GM19023 (cell line): ENCODE results near the gene LRRK2.

Experiments
- ATAC-seq: cut with Tn5 transposase; IDR thresholded peaks from one replicate; pipeline ENCODE4 v1.9.1; 2021; ENCODE audit warnings: mild to moderate bottlenecking, moderate library complexity; ENCODE audit not compliant: unreplicated experiment

The LRRK2 gene

GRCh38 chr12:40312196-40312595 is 87.4 kb downstream of the LRRK2 start:
- ATAC-seq = no peak

GRCh38 chr12:40312982-40313576 is 88.3 kb downstream of the LRRK2 start:
- ATAC-seq = no peak

GRCh38 chr12:40313928-40314327 is 89.1 kb downstream of the LRRK2 start:
- ATAC-seq = peak; percentile 84

GRCh38 chr12:40314927-40315326 is 90.1 kb downstream of the LRRK2 start:
- no peak for ATAC-seq

- ATAC-seq = no peak
Observed at GRCh38 chr12:40315375-40315774, 90.6 kb downstream of the LRRK2 start.

- no peak for ATAC-seq
Observed at GRCh38 chr12:40324261-40324660, 99.5 kb downstream of the LRRK2 start.

GRCh38 chr12:40325349-40325960 is 100.7 kb downstream of the LRRK2 start:
- ATAC-seq = no peak

- no peak for ATAC-seq
Observed at GRCh38 chr12:40327535-40327934, 102.7 kb downstream of the LRRK2 start.

GRCh38 chr12:40330180-40330579 is 105.4 kb downstream of the LRRK2 start:
- ATAC-seq = no peak

GRCh38 chr12:40331886-40332285 is 107.1 kb downstream of the LRRK2 start:
- no peak for ATAC-seq

- ATAC-seq = no peak
Observed at GRCh38 chr12:40335991-40336390, 111.2 kb downstream of the LRRK2 start.

GRCh38 chr12:40336573-40337199 is 111.9 kb downstream of the LRRK2 start:
- no peak for ATAC-seq

- no peak for ATAC-seq
Observed at GRCh38 chr12:40338071-40338470, 113.3 kb downstream of the LRRK2 start.

- no peak for ATAC-seq
Observed at GRCh38 chr12:40338621-40339020, 113.8 kb downstream of the LRRK2 start.

- no peak for ATAC-seq
Observed at GRCh38 chr12:40342010-40342409, 117.2 kb downstream of the LRRK2 start.

- no peak for ATAC-seq
Observed at GRCh38 chr12:40343124-40343523, 118.3 kb downstream of the LRRK2 start.

- ATAC-seq = no peak
Observed at GRCh38 chr12:40344312-40344711, 119.5 kb downstream of the LRRK2 start.

GRCh38 chr12:40351976-40352375 is 127.2 kb downstream of the LRRK2 start:
- no peak for ATAC-seq

- ATAC-seq = no peak
Observed at GRCh38 chr12:40375076-40375475, 150.3 kb downstream of the LRRK2 start.

GRCh38 chr12:40376533-40377267 is 151.9 kb downstream of the LRRK2 start:
- ATAC-seq = no peak

- ATAC-seq = no peak
Observed at GRCh38 chr12:40378691-40379090, 153.9 kb downstream of the LRRK2 start.

- ATAC-seq = no peak
Observed at GRCh38 chr12:40382217-40382616, 157.4 kb downstream of the LRRK2 start.
